ENCODE results near the gene FMNL3.
"Not testable (repeated sequence)": the region's sequence is repeated elsewhere in the genome, so short reads cannot be mapped to it uniquely, and the experiment has no call there.

Gene FMNL3

GRCh38 chr12:49707128-49707811, at the start of gene FMNL3:
Gene FMNL3, minus strand, starts transcription at chr12:49707405. Its CDS starts 225 bp downstream, at chr12:49707180.
- peak; percentile 100 for DNase-seq (ENCODE audit: low spot score)

GRCh38 chr12:49750996-49751393, 43.8 kb upstream of the FMNL3 start:
- DNase-seq (ENCODE audit: low spot score) = no peak

GRCh38 chr12:49750027-49750995, 43.1 kb upstream of the FMNL3 start:
- no peak for DNase-seq (ENCODE audit: low spot score)

DNA sequence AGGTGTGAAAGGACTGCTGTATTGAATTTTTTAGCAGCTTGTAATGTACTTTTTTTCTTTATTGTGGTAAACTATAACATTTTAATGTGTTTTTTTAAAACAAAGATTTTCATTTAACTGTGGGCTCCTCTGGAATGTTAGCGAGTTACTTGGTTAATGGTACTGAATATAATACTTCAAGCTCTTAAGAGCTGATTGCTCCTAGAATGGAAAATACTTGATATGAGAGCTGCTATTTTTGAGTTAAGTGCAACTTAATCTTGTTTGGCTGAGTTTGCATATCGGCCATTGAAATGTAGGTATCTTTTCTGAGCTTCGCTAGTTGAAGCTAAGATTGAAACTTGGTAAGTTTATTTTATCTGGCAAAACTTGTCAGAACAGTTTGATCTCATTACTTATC, 41.6 kb upstream of the FMNL3 start:
- no peak for DNase-seq (ENCODE audit: low spot score)

GRCh38 chr12:49748306-49748705, 41.1 kb upstream of the FMNL3 start:
- DNase-seq (ENCODE audit: low spot score) = no peak

GRCh38 chr12:49744363-49744885, 37.2 kb upstream of the FMNL3 start:
- no peak for DNase-seq (ENCODE audit: low spot score)

DNA sequence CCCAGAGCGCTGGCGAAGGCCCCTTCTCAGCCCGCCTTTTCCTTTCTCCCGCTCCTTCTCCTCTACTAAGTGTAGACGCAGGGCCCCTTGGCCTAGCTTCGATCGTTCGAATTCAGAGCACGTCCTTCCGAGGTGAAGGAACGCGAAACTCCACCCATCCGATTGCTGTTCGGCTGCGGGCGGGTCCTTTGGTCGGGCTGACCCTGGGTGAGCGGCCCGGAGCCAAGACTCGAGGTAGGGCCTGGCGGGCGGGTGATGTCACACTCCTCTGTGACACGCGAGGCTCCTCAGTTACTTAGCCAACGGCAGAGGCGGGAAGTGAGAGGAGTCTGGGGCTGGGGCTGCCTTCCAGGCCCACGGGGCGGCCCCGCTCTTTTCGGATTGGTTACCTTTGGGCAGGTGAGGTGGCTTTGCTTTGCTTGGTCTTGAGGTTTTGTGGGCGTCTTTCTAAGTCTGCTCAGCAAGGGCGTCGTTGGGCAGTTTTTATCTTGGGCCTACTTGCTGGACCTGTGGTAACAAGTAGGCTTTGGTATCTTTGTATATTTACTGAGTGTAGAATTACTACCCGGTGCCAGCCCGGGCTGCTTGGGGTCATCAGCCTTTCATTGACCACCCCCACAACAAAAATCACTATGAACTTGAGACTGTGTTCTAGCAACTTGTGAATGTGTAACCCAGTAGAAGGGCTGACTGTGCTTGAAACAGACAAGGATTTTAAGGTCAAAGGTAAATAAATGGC, 34.8 kb upstream of the FMNL3 start:
- peak; percentile 90 for DNase-seq (ENCODE audit: low spot score)

- DNase-seq (ENCODE audit: low spot score) = peak; percentile 97
These were observed 34.0 kb upstream of the FMNL3 start, which contains the start of gene TMBIM6 for GRCh38 chr12:49740930-49741881. Gene TMBIM6, plus strand, starts transcription at chr12:49741557. Its CDS starts 10,937 bp downstream, at chr12:49752494.

DNA sequence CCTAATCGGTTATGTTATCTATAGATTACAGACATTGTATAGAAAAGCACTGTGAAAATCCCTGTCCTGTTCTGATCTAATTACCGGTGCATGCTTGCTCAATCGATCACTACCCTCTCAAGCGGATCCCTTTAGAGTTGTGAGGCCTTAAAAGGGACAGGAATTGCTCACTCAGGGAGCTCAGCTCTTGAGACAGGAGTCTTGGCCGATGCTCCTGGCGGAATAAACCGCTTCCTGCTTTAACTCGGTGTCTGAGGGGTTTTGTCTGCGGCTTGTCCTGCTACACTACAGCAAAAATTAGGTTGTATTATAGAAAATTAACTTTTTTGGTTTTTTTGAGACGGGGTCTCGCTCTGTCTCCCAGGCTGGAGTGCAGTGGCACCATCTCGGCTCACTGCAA, 33.1 kb upstream of the FMNL3 start:
- not testable (repeated sequence) for DNase-seq (ENCODE audit: low spot score)

DNA sequence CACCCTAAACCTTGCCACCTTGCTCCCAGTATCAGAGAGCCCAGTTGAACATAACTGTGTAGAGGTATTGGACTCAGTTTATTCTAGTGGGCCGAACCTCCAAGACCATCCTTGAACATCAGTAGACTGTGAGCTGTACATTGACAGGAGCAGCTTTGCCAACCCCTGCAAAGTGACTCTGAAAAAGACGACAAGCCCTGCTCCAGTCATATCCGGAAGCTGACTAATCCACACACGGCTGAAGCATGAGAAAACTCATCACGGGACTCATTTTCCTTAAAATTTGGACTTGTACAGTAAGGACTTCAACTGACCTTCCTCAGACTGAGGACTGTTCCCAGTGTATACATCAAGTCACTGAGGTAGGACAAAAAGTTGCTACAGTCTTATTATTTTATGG, 31.5 kb upstream of the FMNL3 start:
- peak; percentile 33 for DNase-seq (ENCODE audit: low spot score)

GRCh38 chr12:49734900-49735299, 27.7 kb upstream of the FMNL3 start:
- DNase-seq (ENCODE audit: low spot score) = not testable (repeated sequence)

DNA sequence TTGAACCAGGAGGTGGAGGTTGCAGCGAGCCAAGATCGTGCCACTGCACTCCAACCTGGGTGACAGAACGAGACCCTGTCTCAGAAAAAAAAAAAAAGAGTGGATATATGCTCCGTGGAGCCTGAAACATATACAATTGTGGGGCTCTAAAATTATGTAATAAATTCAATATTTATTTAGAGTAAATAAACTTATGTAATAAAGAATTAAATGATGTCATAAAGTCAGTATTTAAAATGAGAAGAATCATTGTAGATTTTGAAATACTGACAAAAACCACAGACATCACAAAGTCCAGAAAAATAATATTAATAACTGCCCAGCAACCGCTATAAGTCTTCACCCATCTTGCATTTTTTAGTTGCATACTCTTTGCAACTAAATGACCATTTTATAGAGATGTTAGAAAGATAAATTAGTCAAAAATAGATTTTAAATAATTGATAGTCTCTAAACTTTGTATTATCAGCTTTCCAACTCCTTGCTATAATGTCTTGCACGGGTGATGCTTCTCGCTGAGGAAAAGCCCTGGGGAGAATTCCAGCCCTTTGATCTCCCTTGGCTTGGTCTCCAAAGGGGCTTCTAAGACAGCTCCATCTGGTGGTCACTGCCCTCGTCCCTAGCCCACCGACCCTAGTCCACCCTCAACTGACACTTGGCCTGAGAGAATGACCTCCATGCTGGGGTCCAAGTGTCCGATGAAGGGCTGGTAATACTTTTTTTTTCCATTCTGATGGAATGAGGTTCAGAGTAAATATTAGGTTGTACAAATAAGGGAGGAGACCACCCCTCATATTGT, 26.2 kb upstream of the FMNL3 start:
- no peak for DNase-seq (ENCODE audit: low spot score)

GRCh38 chr12:49730568-49731101, 23.4 kb upstream of the FMNL3 start:
- no peak for DNase-seq (ENCODE audit: low spot score)

DNA sequence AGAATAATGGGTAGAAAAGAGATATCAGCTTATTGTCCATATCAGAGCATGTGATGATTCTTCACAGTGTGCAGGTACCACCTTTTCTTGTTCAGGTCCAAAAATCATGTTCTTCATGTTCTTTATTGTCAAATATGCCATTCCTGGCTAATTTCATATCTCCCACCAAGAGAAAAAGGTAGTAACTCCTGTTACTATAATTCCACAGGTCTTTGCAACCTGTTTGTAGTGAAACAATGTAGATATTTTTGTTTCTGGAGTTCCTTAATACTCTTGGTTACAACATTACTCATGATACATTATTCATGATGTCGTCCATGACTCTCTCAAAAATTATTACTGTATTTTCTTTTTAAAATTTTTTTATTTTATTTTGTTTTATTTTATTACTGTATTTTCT, 22.8 kb upstream of the FMNL3 start:
- no peak for DNase-seq (ENCODE audit: low spot score)

GRCh38 chr12:49728446-49728845, 21.2 kb upstream of the FMNL3 start:
- no peak for DNase-seq (ENCODE audit: low spot score)

DNA sequence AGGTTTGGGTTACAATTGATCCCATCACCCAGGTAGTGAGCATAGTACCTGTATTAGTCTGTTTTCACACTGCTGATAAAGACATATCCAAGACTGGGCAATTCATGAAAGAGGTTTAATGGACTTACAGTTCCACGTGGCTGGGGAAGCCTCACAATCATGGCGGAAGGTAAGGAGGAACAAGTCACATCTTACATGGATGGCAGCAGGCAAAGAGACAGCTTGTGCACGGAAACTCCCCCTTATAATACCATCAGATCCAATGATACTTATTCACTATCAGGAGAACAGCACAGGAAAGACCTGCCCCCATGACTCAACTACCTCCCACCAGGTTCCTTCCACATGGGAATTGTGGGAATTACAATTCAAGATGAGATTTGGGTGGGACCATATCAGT, 14.2 kb upstream of the FMNL3 start:
- DNase-seq (ENCODE audit: low spot score) = not testable (repeated sequence)

DNA sequence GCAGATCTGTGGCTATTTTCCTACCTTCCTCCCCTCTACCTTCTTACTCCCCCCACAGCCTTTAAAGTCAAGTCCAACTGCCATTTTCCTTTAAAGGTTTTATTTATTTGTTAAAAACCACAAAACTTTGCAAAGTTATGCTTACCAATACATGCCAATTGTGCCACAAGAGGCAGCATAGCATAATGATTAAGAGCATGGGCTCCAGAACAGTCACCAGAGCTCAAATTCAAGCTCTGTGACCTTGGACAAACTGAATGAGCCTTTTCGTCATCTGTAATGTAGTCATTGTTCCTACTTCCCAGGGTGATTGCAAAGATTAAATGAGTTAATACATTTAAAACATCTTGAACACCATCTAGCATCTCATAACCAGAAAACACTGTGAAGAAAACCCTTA, 13.0 kb upstream of the FMNL3 start:
- DNase-seq (ENCODE audit: low spot score) = no peak

DNA sequence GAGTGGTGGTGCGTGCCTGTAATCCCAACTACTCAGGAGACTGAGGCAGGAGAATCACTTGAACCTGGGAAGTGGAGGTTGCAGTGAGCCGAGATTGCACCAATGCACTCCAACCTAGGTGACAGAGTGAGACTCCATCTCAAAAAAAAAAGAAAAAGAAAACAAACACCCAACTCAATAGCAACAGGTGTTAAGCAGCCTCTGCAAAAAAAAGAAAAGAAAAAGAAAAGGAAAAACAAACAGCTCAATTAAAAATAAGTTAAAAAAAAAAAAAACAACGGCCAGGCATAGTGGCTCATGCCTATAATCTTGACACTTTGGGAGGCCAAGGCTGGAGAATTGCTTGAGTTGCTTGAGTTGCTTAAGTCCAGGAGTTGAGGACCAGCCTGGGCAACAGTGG, 10.6 kb upstream of the FMNL3 start:
- DNase-seq (ENCODE audit: low spot score) = not testable (repeated sequence)

- no peak for DNase-seq (ENCODE audit: low spot score)
These were observed 9.3 kb upstream of the FMNL3 start for GRCh38 chr12:49716553-49716952.

DNA sequence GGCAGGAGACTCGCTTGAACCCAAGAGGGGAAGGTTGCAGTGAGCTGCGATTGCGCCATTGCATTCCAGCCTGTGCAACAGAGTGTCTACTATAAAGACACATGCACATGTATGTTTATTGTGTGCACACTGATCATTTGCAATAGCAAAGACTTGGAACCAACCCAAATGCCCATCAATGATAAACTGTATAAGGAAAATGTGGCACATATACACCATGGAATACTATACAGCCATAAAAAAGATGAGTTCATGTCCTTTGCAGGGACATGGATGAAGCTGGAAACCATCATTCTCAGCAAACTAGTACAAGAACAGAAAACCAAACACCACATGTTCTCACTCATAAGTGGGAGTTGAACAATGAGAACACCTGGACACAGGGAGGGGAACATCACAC, 6.7 kb upstream of the FMNL3 start:
- DNase-seq (ENCODE audit: low spot score) = not testable (repeated sequence)

All from AG20443 (cell line).